Mesenchymal stem cell (in vitro differentiated cells and primary cell): ENCODE results near the gene HSPA12A.

Experiments used
- DNase-seq: peaks from one replicate; pipeline ENCODE4 v3.0.0-alpha.2; 2013
- H2AFZ ChIP-seq: one replicate; pipeline ENCODE4 v1.6.1; 2013; ENCODE audit warnings: low read depth, mild to moderate bottlenecking, control low read depth, inconsistent platforms, low read length, moderate library complexity
- H2AK5ac ChIP-seq: 2 replicates; pipeline ENCODE4 v1.6.1; 2013; ENCODE audit warnings: low read length, moderate library complexity, mild to moderate bottlenecking, inconsistent platforms; ENCODE audit not compliant: severe bottlenecking
- H2BK120ac ChIP-seq: one replicate; pipeline ENCODE4 v1.6.1; 2013; ENCODE audit warnings: low read depth, mild to moderate bottlenecking, inconsistent platforms, low read length, moderate library complexity
- H2BK12ac ChIP-seq, 2 experiments: one replicate each; pipeline ENCODE4 v1.6.1; 2013; ENCODE audit warnings: inconsistent platforms in 2 of 2, low read length in 2 of 2, mild to moderate bottlenecking in 2 of 2, moderate library complexity in 2 of 2, control low read depth in 1 of 2
- H2BK15ac ChIP-seq: one replicate; pipeline ENCODE4 v1.6.1; 2013; ENCODE audit warnings: mild to moderate bottlenecking, low read depth, inconsistent platforms; ENCODE audit not compliant: poor library complexity, severe bottlenecking
- H2BK5ac ChIP-seq: 2 replicates; pipeline ENCODE4 v1.6.1; 2013; ENCODE audit warnings: low read depth, mild to moderate bottlenecking, low read length, control low read depth, inconsistent platforms; ENCODE audit not compliant: poor library complexity, severe bottlenecking
- H3K14ac ChIP-seq, 2 experiments: one replicate each; pipeline ENCODE4 v1.6.1; 2013; ENCODE audit warnings: inconsistent platforms in 2 of 2, low read length in 2 of 2, control low read depth in 1 of 2, mild to moderate bottlenecking in 1 of 2, moderate library complexity in 1 of 2
- H3K18ac ChIP-seq, 2 experiments: one replicate each; pipeline ENCODE4 v1.6.1; 2013; ENCODE audit warnings: inconsistent platforms in 2 of 2, low read length in 2 of 2, control low read depth in 1 of 2, low read depth in 1 of 2, mild to moderate bottlenecking in 1 of 2
- H3K23ac ChIP-seq, 2 experiments: one replicate each; pipeline ENCODE4 v1.6.1; 2013; ENCODE audit warnings: inconsistent platforms in 2 of 2, low read length in 2 of 2, mild to moderate bottlenecking in 2 of 2, moderate library complexity in 2 of 2, control low read depth in 1 of 2
- H3K27ac ChIP-seq: 2 replicates; pipeline ENCODE4 v1.5.1; 2013; ENCODE audit warnings: mild to moderate bottlenecking, moderate library complexity, low read length, control low read depth, inconsistent platforms; ENCODE audit not compliant: poor library complexity, severe bottlenecking
- H3K27me3 ChIP-seq, 2 experiments: 2 replicates each; pipeline versions ENCODE4 v1.6.1 to v1.7.0; 2013; ENCODE audit warnings: low read length in 2 of 2, mild to moderate bottlenecking in 2 of 2, moderate library complexity in 2 of 2, control low read depth in 1 of 2, inconsistent platforms in 1 of 2; ENCODE audit not compliant: control insufficient read depth in 1 of 2, insufficient read depth in 1 of 2
- H3K36me3 ChIP-seq, 2 experiments: 2 replicates each; pipeline versions ENCODE4 v1.6.1 to v1.7.0; 2013; ENCODE audit warnings: low read length in 2 of 2, control low read depth in 1 of 2, inconsistent platforms in 1 of 2, low read depth in 1 of 2, mild to moderate bottlenecking in 1 of 2; ENCODE audit not compliant: insufficient read depth in 2 of 2, control insufficient read depth in 1 of 2
- H3K4ac ChIP-seq, 2 experiments: one replicate each; pipeline ENCODE4 v1.6.1; 2013; ENCODE audit warnings: inconsistent platforms in 2 of 2, low read length in 2 of 2, mild to moderate bottlenecking in 2 of 2, moderate library complexity in 2 of 2, control low read depth in 1 of 2, low read depth in 1 of 2
- H3K4me1 ChIP-seq: 2 replicates; pipeline ENCODE4 v1.6.1; 2013; ENCODE audit warnings: low read depth, low read length, control low read depth; ENCODE audit not compliant: control insufficient read depth, insufficient read depth
- H3K4me2 ChIP-seq: 2 replicates; pipeline ENCODE4 v1.6.1; 2013; ENCODE audit warnings: low read length, mild to moderate bottlenecking, inconsistent platforms; ENCODE audit not compliant: poor library complexity, severe bottlenecking
- H3K4me3 ChIP-seq, 2 experiments: 2 replicates each; pipeline versions ENCODE4 v1.5.1 to v1.7.0; 2013; ENCODE audit warnings: low read length in 2 of 2, mild to moderate bottlenecking in 2 of 2, control low read depth in 1 of 2, low read depth in 1 of 2; ENCODE audit not compliant: insufficient read depth in 1 of 2
- H3K79me1 ChIP-seq: replicated peaks from 2 replicates; pipeline ENCODE4 v1.6.1; 2013; ENCODE audit warnings: mild to moderate bottlenecking, control low read depth, low read length, inconsistent platforms; ENCODE audit not compliant: poor library complexity, severe bottlenecking
- H3K9ac ChIP-seq: 2 replicates; pipeline ENCODE4 v1.7.0; 2013; ENCODE audit warnings: mild to moderate bottlenecking, low read length, moderate library complexity
- H3K9me3 ChIP-seq: 2 replicates; pipeline ENCODE4 v1.7.0; 2013; ENCODE audit warnings: mild to moderate bottlenecking, low read length; ENCODE audit not compliant: control insufficient read depth
- H4K8ac ChIP-seq: one replicate; pipeline ENCODE4 v1.6.1; 2013; ENCODE audit warnings: inconsistent platforms, mild to moderate bottlenecking, low read length, moderate library complexity
- H4K91ac ChIP-seq: one replicate; pipeline ENCODE4 v1.6.1; 2013; ENCODE audit warnings: mild to moderate bottlenecking, low read length, inconsistent platforms
- WGBS: methylation state at CpG from one replicate; pipeline ENCODE4 v1.1.7; 2013; ENCODE audit warnings: mixed read lengths; 5-methylcytosine and 5-hydroxymethylcytosine counted together

The HSPA12A gene

DNA sequence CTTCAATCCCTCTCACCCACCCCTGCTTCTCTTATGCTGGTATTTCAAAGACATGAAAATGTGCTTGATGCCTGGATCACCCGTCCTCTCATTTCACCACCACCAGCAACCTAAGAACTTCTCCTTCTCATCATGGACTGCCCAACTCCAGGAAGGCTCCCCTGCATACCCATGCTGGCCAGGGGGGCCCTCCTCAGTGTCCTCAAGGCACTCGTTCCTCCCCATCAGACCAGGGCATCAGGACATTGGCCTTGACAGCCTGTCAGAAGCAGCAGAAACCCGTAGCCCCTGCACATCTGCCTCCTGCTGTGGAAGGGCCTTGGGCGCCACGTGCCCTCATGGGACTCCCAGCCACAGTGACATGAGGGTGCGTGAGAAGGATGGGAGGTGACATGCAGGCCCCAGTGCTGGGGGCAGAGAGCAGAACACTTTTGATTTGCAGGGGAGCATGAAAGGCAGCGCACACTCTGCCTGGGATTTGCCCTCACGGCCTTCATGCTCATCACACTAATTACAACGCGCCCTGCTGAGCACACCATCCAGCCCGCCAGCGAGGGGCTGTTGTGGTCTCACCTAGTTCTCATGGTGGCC is 1.9 kb upstream of the HSPA12A start:
- no peak overlapping the region for H3K14ac ChIP-seq
- no peak overlapping the region for H3K27ac ChIP-seq
- no peak overlapping the region for H3K4ac ChIP-seq
- H3K4me3 ChIP-seq: no peak overlapping the region
- no peak overlapping the region for H2AFZ ChIP-seq
- peaks cover 0 to 7% of the 10 kb centered on the region in 2 experiments for H3K36me3 ChIP-seq
- DNase-seq: no peak
- H2BK15ac ChIP-seq: no peak overlapping the region
- peak overlapping the region; percentile 84 for H2AK5ac ChIP-seq
- no peak overlapping the region for H3K9ac ChIP-seq
- H2BK12ac ChIP-seq: no peak overlapping the region
- peaks cover 25% of the 10 kb centered on the region for H3K4me1 ChIP-seq
- H4K8ac ChIP-seq: no peak overlapping the region
- no peaks in the 10 kb centered on the region for H3K9me3 ChIP-seq
- no peak overlapping the region for H3K23ac ChIP-seq
- H2BK120ac ChIP-seq: no peak overlapping the region
- H4K91ac ChIP-seq: no peak overlapping the region
- H3K18ac ChIP-seq: no peak overlapping the region
- peaks cover 5% of the 10 kb centered on the region for H3K79me1 ChIP-seq
- no peaks in the 10 kb centered on the region for H3K27me3 ChIP-seq
- WGBS: 86% methylated on average over 12 of the region's 12 CpGs
- no peak overlapping the region for H3K4me2 ChIP-seq
- no peak overlapping the region for H2BK5ac ChIP-seq

DNA sequence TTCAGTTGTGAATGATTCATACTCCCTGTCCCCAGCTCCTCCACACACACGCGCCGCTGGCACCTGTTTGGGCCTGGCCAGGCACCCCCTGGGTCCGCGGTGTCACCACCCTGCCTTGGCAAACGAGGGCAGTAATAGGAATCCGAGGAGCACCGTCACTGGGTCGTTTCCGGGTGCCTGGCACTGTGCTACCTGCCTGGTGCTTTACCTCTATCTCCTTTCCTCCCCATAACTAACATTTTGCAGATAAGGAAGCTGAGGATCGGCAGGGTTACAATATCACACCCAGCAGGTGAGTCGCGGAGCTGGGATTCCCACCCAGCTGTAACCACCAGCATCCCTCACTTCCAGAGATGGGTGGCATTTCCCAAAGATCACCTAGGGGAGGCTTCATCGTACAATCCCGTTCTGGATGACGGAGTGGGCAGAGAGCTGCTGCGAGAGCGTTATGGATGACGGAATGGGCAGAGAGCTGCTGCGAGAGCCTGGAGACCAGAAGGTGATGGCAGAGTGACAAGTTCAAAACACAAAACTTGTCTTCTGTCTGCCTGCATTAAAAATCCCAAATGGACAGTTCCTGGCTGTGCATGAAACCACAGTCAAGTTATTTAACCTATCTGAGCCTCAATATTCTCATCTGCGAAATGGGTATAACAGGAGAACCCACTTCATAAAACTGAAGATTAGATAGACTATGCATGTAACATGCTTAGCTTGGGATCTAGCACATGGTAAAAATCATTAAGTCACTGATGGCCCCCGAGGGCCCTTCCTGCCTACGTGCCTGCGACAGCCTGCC is 1.1 kb upstream of the HSPA12A start:
- H3K4me3 ChIP-seq: peak overlapping the region in 1 of 2 experiments; percentile 77
- no peak overlapping the region for H3K18ac ChIP-seq
- no peak overlapping the region for H3K14ac ChIP-seq
- H3K9me3 ChIP-seq: no peaks in the 10 kb centered on the region
- no peak overlapping the region for H4K91ac ChIP-seq
- peak overlapping the region; percentile 51 for H3K27ac ChIP-seq
- no peak overlapping the region for H3K4ac ChIP-seq
- H3K23ac ChIP-seq: peak overlapping the region in 1 of 2 experiments; percentile 34
- H3K79me1 ChIP-seq: peaks cover 5% of the 10 kb centered on the region
- peaks cover 32% of the 10 kb centered on the region for H3K4me1 ChIP-seq
- no peak for DNase-seq
- peak overlapping the region; percentile 89 for H3K9ac ChIP-seq
- no peak overlapping the region for H2BK12ac ChIP-seq
- no peak overlapping the region for H2BK5ac ChIP-seq
- WGBS: 49% methylated on average over 24 of the region's 24 CpGs
- H2AFZ ChIP-seq: no peak overlapping the region
- peak overlapping the region; percentile 58 for H3K4me2 ChIP-seq
- H3K36me3 ChIP-seq: peaks cover 0 to 7% of the 10 kb centered on the region in 2 experiments
- peak overlapping the region; percentile 50 for H2AK5ac ChIP-seq
- H4K8ac ChIP-seq: no peak overlapping the region
- peak overlapping the region; percentile 71 for H2BK15ac ChIP-seq
- H2BK120ac ChIP-seq: no peak overlapping the region
- H3K27me3 ChIP-seq: no peaks in the 10 kb centered on the region

DNA sequence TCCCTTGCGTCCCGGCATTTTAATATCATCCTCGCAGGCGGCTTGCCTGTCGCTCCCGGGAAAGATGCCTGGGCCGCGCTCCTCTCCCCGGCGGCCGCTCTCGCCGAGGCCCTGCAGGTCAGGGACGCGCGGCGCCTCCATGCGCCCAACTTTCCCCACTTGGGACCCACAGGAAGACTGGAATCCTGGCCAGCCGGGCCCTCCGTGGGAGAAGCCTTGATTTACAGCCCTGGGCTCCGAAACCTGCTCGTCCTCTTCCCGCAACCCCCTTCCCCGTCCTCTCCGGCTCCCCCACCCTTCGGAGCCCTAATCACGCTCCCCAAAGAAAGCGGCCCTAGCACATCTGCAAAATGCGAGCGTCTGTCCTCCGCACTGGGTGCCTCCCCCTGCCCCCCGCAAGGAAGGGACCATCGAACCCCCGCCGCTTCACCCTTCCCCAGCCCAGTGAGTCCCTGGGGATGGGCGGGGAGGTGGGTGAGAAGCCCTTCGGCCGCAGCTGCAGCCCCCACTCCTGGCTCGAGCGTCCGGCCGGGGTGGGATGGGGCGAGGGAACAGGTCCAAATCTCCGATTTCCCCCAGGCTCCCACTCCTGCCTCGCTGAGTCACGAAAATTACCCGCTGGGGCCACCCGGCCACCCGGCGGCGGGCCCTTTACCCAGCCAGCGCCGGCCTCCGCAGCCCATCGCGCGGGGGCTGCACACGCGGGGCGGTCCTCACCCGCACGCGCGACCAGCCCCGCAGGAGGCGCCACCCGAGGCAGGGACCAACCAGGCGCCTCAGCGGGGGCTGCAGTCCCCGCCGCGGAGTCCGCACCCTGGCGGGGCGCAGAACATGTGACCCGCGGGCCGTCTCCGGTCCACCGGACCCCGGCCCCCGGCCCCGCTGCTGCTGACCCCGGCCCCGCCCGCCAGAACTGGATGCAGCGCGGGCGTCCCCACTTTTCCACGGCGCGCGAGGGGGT is 695 bp downstream of the HSPA12A start:
- Histone ChIP-seq H4K8ac (peak overlapping the region; percentile 80), H2BK5ac (peak overlapping the region; percentile 37), H3K27me3 (no peaks in the 10 kb centered on the region), H2AK5ac (no peak overlapping the region), H2BK120ac (no peak overlapping the region), H2AFZ (peak overlapping the region; percentile 54), H3K36me3 (peaks cover 0 to 13% of the 10 kb centered on the region in 2 experiments), H3K4me1 (peaks cover 38% of the 10 kb centered on the region), H3K23ac (peak overlapping the region; percentile 13 to 57), H3K4me3 (peak overlapping the region; percentile 82 to 98), H3K27ac (peak overlapping the region; percentile 62), H3K4ac (peak overlapping the region in 1 of 2 experiments; percentile 52), H3K14ac (peak overlapping the region in 1 of 2 experiments; percentile 61), H3K9ac (peak overlapping the region; percentile 76), H3K79me1 (peaks cover 11% of the 10 kb centered on the region), H4K91ac (no peak overlapping the region), H3K9me3 (no peaks in the 10 kb centered on the region), H2BK12ac (no peak overlapping the region), H3K4me2 (peak overlapping the region; percentile 42), H2BK15ac (no peak overlapping the region), H3K18ac (peak overlapping the region; percentile 71 to 75)
- 2% methylated on average over 62 of the region's 93 CpGs for WGBS
- peak; percentile 29 for DNase-seq
